Fibroblast of lung (primary cell): ENCODE data around the gene MDM1.

Experiments
- CTCF ChIP-seq, 2 donors: IDR thresholded peaks in 1 of 2; conservative IDR thresholded peaks in 1 of 2; 1 replicate in 1 of 2; 2 replicates in 1 of 2; pipeline ENCODE4 v1.5.1; 2011 to 2012; ENCODE audit warnings: low read length in 2 of 2, control low read depth in 1 of 2, inconsistent platforms in 1 of 2, low read depth in 1 of 2, mild to moderate bottlenecking in 1 of 2
- EZH2 ChIP-seq: IDR thresholded peaks from 2 replicates; pipeline ENCODE4 v1.5.1; 2012; ENCODE audit warnings: low read length, control low read depth, mild to moderate bottlenecking; ENCODE audit errors: missing control alignments

GRCh38 chr12:68325966-68326365 lies 6.2 kb downstream of the MDM1 start:
- TF ChIP-seq CTCF (conservative IDR thresholded peaks at IDR 0.05 in 1 of 2, IDR thresholded peaks at IDR 0.05 in 1 of 2; ENCODE audit: low read depth in 1 of 2, low read length in 2 of 2) (no peak), EZH2 (no peak)
